ENCODE results near the gene SENP8.

- TF ChIP-seq CTCF (IDR thresholded peaks at IDR 0.05; ENCODE audit: insufficient read depth, low read length, poor library complexity, severe bottlenecking) (no peak), EZH2phosphoT487 (conservative IDR thresholded peaks at IDR 0.05; ENCODE audit: low read length) (no peak)
Observed at GRCh38 chr15:72146221-72146620, 28.0 kb downstream of the SENP8 start.
